ENCODE measurements around the gene ARHGEF28.

DNA sequence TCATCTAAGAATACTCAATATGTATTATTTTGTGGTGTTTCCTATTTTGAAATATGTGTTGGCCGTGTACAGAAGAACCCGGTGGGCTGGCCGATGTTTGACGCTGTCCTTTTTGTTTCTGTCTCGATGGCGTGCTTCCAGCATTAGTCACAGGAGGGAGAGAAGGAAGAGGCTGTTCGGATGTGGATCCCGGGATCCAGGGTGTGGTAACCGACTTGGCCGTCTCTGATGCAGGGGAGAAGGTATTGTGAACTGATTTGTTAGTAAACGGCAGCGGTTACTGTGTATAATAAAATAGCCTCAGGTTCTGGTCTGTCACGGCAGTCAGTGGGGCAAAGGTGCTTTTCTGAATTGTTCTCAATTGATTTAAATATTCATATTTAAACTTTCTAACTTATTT lies 275.0 kb downstream of the ARHGEF28 start:
- TF ChIP-seq, protein P1, sequence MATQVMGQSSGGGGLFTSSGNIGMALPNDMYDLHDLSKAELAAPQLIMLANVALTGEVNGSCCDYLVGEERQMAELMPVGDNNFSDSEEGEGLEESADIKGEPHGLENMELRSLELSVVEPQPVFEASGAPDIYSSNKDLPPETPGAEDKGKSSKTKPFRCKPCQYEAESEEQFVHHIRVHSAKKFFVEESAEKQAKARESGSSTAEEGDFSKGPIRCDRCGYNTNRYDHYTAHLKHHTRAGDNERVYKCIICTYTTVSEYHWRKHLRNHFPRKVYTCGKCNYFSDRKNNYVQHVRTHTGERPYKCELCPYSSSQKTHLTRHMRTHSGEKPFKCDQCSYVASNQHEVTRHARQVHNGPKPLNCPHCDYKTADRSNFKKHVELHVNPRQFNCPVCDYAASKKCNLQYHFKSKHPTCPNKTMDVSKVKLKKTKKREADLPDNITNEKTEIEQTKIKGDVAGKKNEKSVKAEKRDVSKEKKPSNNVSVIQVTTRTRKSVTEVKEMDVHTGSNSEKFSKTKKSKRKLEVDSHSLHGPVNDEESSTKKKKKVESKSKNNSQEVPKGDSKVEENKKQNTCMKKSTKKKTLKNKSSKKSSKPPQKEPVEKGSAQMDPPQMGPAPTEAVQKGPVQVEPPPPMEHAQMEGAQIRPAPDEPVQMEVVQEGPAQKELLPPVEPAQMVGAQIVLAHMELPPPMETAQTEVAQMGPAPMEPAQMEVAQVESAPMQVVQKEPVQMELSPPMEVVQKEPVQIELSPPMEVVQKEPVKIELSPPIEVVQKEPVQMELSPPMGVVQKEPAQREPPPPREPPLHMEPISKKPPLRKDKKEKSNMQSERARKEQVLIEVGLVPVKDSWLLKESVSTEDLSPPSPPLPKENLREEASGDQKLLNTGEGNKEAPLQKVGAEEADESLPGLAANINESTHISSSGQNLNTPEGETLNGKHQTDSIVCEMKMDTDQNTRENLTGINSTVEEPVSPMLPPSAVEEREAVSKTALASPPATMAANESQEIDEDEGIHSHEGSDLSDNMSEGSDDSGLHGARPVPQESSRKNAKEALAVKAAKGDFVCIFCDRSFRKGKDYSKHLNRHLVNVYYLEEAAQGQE (IDR thresholded peaks at IDR 0.05; ENCODE audit: insufficient read depth in 1 of 2, low read depth in 2 of 2, low read length in 2 of 2): no peak
- no peak for TF ChIP-seq POLR2AphosphoS5 (IDR thresholded peaks at IDR 0.05; ENCODE audit: low read depth, low read length)
